H1 (cell line): ENCODE results near the gene UBE2H. TPM values are rescaled to one million over a fixed set of nuclear protein-coding genes. Genes with fewer than 3 reads are reported as not detected.

Experiments
- CTCF ChIA-PET: fragments of 300-600 bp; sonication (Branson Sonifier 250); formaldehyde crosslinking; loops from one replicate; lab custom pipeline; 2021; ENCODE audit not compliant: partially characterized antibody; lab: Charles Lee
- POLR2A ChIA-PET: fragments of 300-600 bp; sonication (Branson Sonifier 250); formaldehyde crosslinking; loops from one replicate; lab custom pipeline; 2021; ENCODE audit warnings: inconsistent platforms; ENCODE audit not compliant: partially characterized antibody; lab: Charles Lee
- DNase-seq, 2 experiments: peaks; one replicate each; pipeline versions ENCODE4 v3.0.0 to v3.0.0-alpha.2; 2010 to 2022; ENCODE audit warnings: low spot score in 2 of 2, low read depth in 1 of 2, mixed read lengths in 1 of 2
- FAIRE-seq: peaks from 2 replicates; lab custom pipeline; 2011; peaks lifted over from hg19 to GRCh38; lab: Jason Lieb, UNC
- H2AFZ ChIP-seq: 2 replicates; pipeline ENCODE4 v1.8.1; 2012; ENCODE audit warnings: low read length, inconsistent platforms
- H2AK5ac ChIP-seq: 2 replicates; pipeline ENCODE4 v1.6.1; 2013; ENCODE audit warnings: low read depth, low read length
- H2BK120ac ChIP-seq: replicated peaks from 2 replicates; pipeline ENCODE3; 2013; ENCODE audit warnings: low read depth, low read length, inconsistent platforms
- H2BK12ac ChIP-seq: 2 replicates; pipeline ENCODE4 v1.6.1; 2013; ENCODE audit warnings: low read depth, low read length
- H2BK15ac ChIP-seq: 2 replicates; pipeline ENCODE4 v1.6.1; 2013; ENCODE audit warnings: low read length
- H2BK20ac ChIP-seq: 2 replicates; pipeline ENCODE4 v1.6.1; 2013; ENCODE audit warnings: low read length
- H2BK5ac ChIP-seq: 2 replicates; pipeline ENCODE4 v1.6.1; 2013; ENCODE audit warnings: low read depth, low read length
- H3K14ac ChIP-seq: 2 replicates; pipeline ENCODE4 v1.6.1; 2013; ENCODE audit warnings: inconsistent platforms; ENCODE audit not compliant: insufficient read length
- H3K18ac ChIP-seq: 2 replicates; pipeline ENCODE4 v1.6.1; 2013; ENCODE audit warnings: low read length; ENCODE audit errors: extremely low read depth
- H3K23ac ChIP-seq: 2 replicates; pipeline ENCODE4 v1.6.1; 2013; ENCODE audit warnings: inconsistent platforms; ENCODE audit not compliant: insufficient read length
- H3K23me2 ChIP-seq: 2 replicates; pipeline ENCODE4 v1.6.1; 2013; ENCODE audit warnings: low read depth, low read length
- H3K27ac ChIP-seq: 2 replicates; pipeline ENCODE4 v1.6.1; 2011; ENCODE audit warnings: low read depth, low read length, inconsistent platforms
- H3K27me3 ChIP-seq, 4 experiments: replicated peaks in 1 of 4; 1 replicate in 1 of 4; 2 replicates in 3 of 4; pipeline versions ENCODE4 v1.6.1 to v1.8.1; 2011 to 2013; ENCODE audit warnings: low read length in 3 of 4, mild to moderate bottlenecking in 3 of 4, inconsistent platforms in 2 of 4, mixed read lengths in 2 of 4, moderate library complexity in 1 of 4; ENCODE audit not compliant: control insufficient read depth in 3 of 4, insufficient read depth in 3 of 4; ENCODE audit errors: extremely low read depth in 1 of 4
- H3K36me3 ChIP-seq, 4 experiments: 2 replicates each; pipeline versions ENCODE4 v1.6.1 to v1.8.1; 2011 to 2013; ENCODE audit warnings: mild to moderate bottlenecking in 4 of 4, low read length in 3 of 4, moderate library complexity in 2 of 4, control low read depth in 1 of 4, inconsistent platforms in 1 of 4; ENCODE audit not compliant: insufficient read depth in 4 of 4, control insufficient read depth in 2 of 4
- H3K4ac ChIP-seq: replicated peaks from 2 replicates; pipeline ENCODE3; 2013; ENCODE audit warnings: low read length, low read depth, mixed read lengths, inconsistent platforms; ENCODE audit not compliant: insufficient read length
- H3K4me1 ChIP-seq, 4 experiments: replicated peaks in 1 of 4; 1 replicate in 1 of 4; 2 replicates in 3 of 4; pipeline versions ENCODE4 v1.6.1 to v1.8.1; 2011 to 2013; ENCODE audit warnings: low read length in 3 of 4, inconsistent platforms in 2 of 4, mixed read lengths in 1 of 4; ENCODE audit not compliant: insufficient read depth in 4 of 4, control insufficient read depth in 3 of 4
- H3K4me2 ChIP-seq, 2 experiments: 2 replicates each; pipeline versions ENCODE4 v1.6.1 to v1.8.1; 2011 to 2013; ENCODE audit warnings: low read depth in 2 of 2, low read length in 2 of 2, control low read depth in 1 of 2, inconsistent platforms in 1 of 2, mild to moderate bottlenecking in 1 of 2; ENCODE audit not compliant: insufficient read depth in 1 of 2
- H3K4me3 ChIP-seq, 4 experiments: fragments of 200-600, 300-600 bp in 1 of 4; sonication (generic), shearing (Covaris generic), sonication (Bioruptor Twin) in 1 of 4; 2 replicates each; pipeline versions ENCODE4 v1.5.1 to v1.8.1; 2011 to 2016; ENCODE audit warnings: low read length in 4 of 4, low read depth in 3 of 4, control low read depth in 2 of 4, inconsistent platforms in 2 of 4, mild to moderate bottlenecking in 2 of 4, mixed read lengths in 1 of 4, moderate library complexity in 1 of 4; ENCODE audit not compliant: insufficient read depth in 2 of 4; ENCODE audit errors: extremely low read depth in 1 of 4
- H3K56ac ChIP-seq: replicated peaks from 2 replicates; pipeline ENCODE3; 2013; ENCODE audit warnings: low read depth, mild to moderate bottlenecking, mixed read lengths, low read length, inconsistent platforms; ENCODE audit not compliant: insufficient read length
- H3K79me1 ChIP-seq: 2 replicates; pipeline ENCODE4 v1.6.1; 2013; ENCODE audit warnings: low read depth, low read length, control low read depth
- H3K79me2 ChIP-seq, 2 experiments: 2 replicates each; pipeline versions ENCODE4 v1.6.1 to v1.8.1; 2012 to 2013; ENCODE audit warnings: low read length in 2 of 2, mild to moderate bottlenecking in 2 of 2, inconsistent platforms in 1 of 2; ENCODE audit not compliant: insufficient read depth in 2 of 2, control insufficient read depth in 1 of 2
- H3K9ac ChIP-seq, 4 experiments: replicated peaks in 1 of 4; 1 replicate in 1 of 4; 2 replicates in 3 of 4; pipeline versions ENCODE4 v1.6.1 to v1.8.1; 2011 to 2013; ENCODE audit warnings: low read depth in 3 of 4, low read length in 3 of 4, control low read depth in 2 of 4, mild to moderate bottlenecking in 2 of 4, moderate library complexity in 2 of 4, inconsistent platforms in 1 of 4; ENCODE audit errors: extremely low read depth in 1 of 4
- H3K9me3 ChIP-seq, 2 experiments: 2 replicates each; pipeline versions ENCODE4 v1.6.1 to v1.8.1; 2012 to 2013; ENCODE audit warnings: mild to moderate bottlenecking in 2 of 2, moderate library complexity in 2 of 2, control low read depth in 1 of 2, inconsistent platforms in 1 of 2, low read depth in 1 of 2, low read length in 1 of 2, mixed read lengths in 1 of 2; ENCODE audit not compliant: insufficient read depth in 2 of 2
- H4K20me1 ChIP-seq, 2 experiments: replicated peaks in 1 of 2; 2 replicates each; pipeline versions ENCODE3 to v1.8.1; 2011 to 2013; ENCODE audit warnings: inconsistent platforms in 2 of 2, low read length in 2 of 2, mild to moderate bottlenecking in 1 of 2; ENCODE audit not compliant: insufficient read depth in 2 of 2, control insufficient read depth in 1 of 2
- H4K5ac ChIP-seq: 2 replicates; pipeline ENCODE4 v1.6.1; 2013; ENCODE audit warnings: low read length, low read depth, mixed read lengths, inconsistent platforms; ENCODE audit not compliant: insufficient read length
- H4K8ac ChIP-seq: 2 replicates; pipeline ENCODE4 v1.8.0; 2013; ENCODE audit warnings: mild to moderate bottlenecking, moderate library complexity, low read length, inconsistent platforms; ENCODE audit not compliant: insufficient read depth; ENCODE audit errors: extremely low read depth
- H4K91ac ChIP-seq: replicated peaks from 2 replicates; pipeline ENCODE3; 2013; ENCODE audit warnings: low read length, mixed read lengths, inconsistent platforms; ENCODE audit not compliant: insufficient read length
- CHD1 ChIP-seq: IDR thresholded peaks from 2 replicates; pipeline ENCODE4 v1.6.1; 2012; ENCODE audit warnings: low read depth, low read length, improper control_type of control experiment
- CTBP2 ChIP-seq: IDR thresholded peaks from 2 replicates; pipeline ENCODE4 v1.7.0; 2011; ENCODE audit warnings: borderline replicate concordance, mild to moderate bottlenecking, moderate library complexity, mixed read lengths, low read length; ENCODE audit not compliant: insufficient read depth, insufficient read length
- EGR1 ChIP-seq: IDR thresholded peaks from 2 replicates; pipeline ENCODE4 v1.6.1; 2011; ENCODE audit warnings: low read depth, low read length, borderline replicate concordance
- JUN ChIP-seq: IDR thresholded peaks from 2 replicates; pipeline ENCODE4 v1.6.1; 2011; ENCODE audit warnings: low read depth, mild to moderate bottlenecking, improper control_type of control experiment, low read length
- KDM1A ChIP-seq: fragments of 200-600, 300-600 bp; sonication (generic); IDR thresholded peaks from 2 replicates; pipeline ENCODE4 v1.7.1; 2016; ENCODE audit warnings: mild to moderate bottlenecking, low read length, borderline replicate concordance
- NANOG ChIP-seq: IDR thresholded peaks from 2 replicates; pipeline ENCODE4 v1.6.1; 2011; ENCODE audit warnings: low read length, low read depth, mild to moderate bottlenecking, inconsistent platforms; ENCODE audit not compliant: insufficient read depth, poor library complexity, severe bottlenecking
- POLR2A ChIP-seq, 2 experiments: IDR thresholded peaks; 1 replicate in 1 of 2; 2 replicates in 1 of 2; pipeline ENCODE4 v1.6.1; 2011; ENCODE audit warnings: low read depth in 2 of 2, low read length in 2 of 2, mild to moderate bottlenecking in 2 of 2; ENCODE audit errors: control extremely low read depth in 1 of 2
- POLR2AphosphoS5 ChIP-seq: IDR thresholded peaks from 2 replicates; pipeline ENCODE4 v1.6.1; 2011; ENCODE audit warnings: low read depth, low read length
- RNF2 ChIP-seq: fragments of 200-900, 300-1000 bp; sonication (generic); IDR thresholded peaks from 2 replicates; pipeline ENCODE4 v1.7.1; 2016; ENCODE audit warnings: borderline replicate concordance, low read depth, mild to moderate bottlenecking, antibody characterized with exemption, low read length; ENCODE audit not compliant: poor library complexity, severe bottlenecking; ENCODE audit errors: missing control alignments
- SUZ12 ChIP-seq: fragments of 200-600 bp; sonication (generic); IDR thresholded peaks from 2 replicates; pipeline ENCODE4 v1.6.1; 2012; ENCODE audit warnings: mild to moderate bottlenecking, inconsistent platforms, low read length, moderate library complexity, mixed read lengths
- TAF7 ChIP-seq: optimal IDR thresholded peaks from 2 replicates; pipeline ENCODE3; 2011; ENCODE audit warnings: low read depth, mild to moderate bottlenecking, inconsistent platforms, low read length, moderate library complexity, borderline replicate concordance
- WGBS, 2 experiments: shearing (Covaris generic) in 1 of 2; methylation state at CpG; one replicate each; pipeline versions ENCODE4 v1.1.6 to v1.1.7; 2013 to 2015; ENCODE audit warnings: low lambda C conversion rate in 2 of 2, mixed read lengths in 2 of 2, inconsistent platforms in 1 of 2, low coverage in 1 of 2, missing lambda C conversion rate in 1 of 2; ENCODE audit not compliant: insufficient replicate concordance in 2 of 2, insufficient coverage in 1 of 2, insufficient read length in 1 of 2; ENCODE audit errors: extremely low coverage in 1 of 2, missing lambda C conversion rate in 1 of 2; 5-methylcytosine and 5-hydroxymethylcytosine counted together
- polyA plus RNA-seq, 7 experiments: library from polyadenylated mRNA; depleted of rRNA in 3 of 7; stranded (reverse) in 5 of 7; unstranded in 2 of 7; fragments of >200 nt in 5 of 7; fragments of 200-250 nt in 2 of 7; gene quantifications; 1 replicate in 5 of 7; 2 replicates in 1 of 7; 4 replicates in 1 of 7; pipeline versions ENCODE4 v1.2.1 to v1.2.3, GENCODE V29; 2011 to 2013; ENCODE audit warnings: missing spikeins in 2 of 7, mixed read lengths in 2 of 7
- total RNA-seq: library from RNA; stranded (reverse); fragmentation: NEBNext Ultra II Directional; extraction: Animal tissue kit (Norgen Biotek cat#: 25700); gene quantifications from 2 replicates; pipeline ENCODE4 v1.2.1, GENCODE V29; 2021

The UBE2H gene
- total and polyA plus RNA-seq, 2 of the 8 experiments (the other 6 are each of a cell fraction or from before 2014, with no cell fraction given), result 30.6 to 62.2 TPM

DNA sequence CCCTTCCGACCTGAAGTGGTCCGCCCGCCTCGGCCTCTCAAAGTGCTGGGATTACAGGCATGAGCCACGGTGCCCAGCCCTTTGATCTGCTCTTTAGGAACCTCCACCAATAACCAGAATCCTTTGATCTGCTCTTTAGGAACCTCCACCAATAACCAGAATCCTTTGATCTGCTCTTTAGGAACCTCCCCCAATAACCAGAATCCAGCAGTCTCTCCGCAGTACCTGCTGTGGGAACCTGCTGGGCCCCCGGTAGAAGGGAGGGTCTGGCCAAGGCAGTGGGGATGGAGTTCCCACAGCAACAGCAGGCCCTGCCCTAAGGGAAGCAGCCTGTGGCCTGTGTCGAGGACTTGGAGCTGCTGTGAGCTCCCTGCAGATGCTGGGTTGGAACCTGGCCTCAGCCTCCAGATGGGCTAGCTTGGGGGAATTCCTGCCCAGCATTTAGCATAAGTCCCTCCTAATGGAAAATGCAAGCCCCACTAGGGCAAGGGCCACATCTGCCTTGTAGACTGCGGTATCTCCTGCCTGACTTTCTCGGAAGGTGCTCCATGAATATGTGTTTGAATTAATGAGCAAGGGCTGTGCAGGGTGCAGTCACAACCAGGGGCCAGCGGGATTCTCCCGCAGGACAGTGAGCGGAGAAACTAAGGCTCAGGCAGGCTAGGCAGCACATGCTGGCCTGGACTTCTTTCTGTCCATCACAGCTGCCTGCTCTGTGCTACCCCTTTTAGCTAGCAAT, 165.8 kb downstream of the UBE2H start:
- no peak overlapping the region for H4K91ac ChIP-seq
- FAIRE-seq (peak; percentile 83), DNase-seq (no peak)
- no peak overlapping the region for H2BK5ac ChIP-seq
- ChIA-PET POLR2A (interaction anchor here (0.7 to 4.7 kb wide), 8 partner anchors 9 to 467 kb away, joined by 3 to 20 read pairs (median 4); no protein-coding TSS in a partner anchor), CTCF (interaction anchor here (0.6 to 1.4 kb wide), 4 partner anchors 10 to 1043 kb away, joined by 3 to 6 read pairs (median 3); no protein-coding TSS in a partner anchor)
- H2BK120ac ChIP-seq, result no peak overlapping the region
- peaks cover 8% of the 10 kb centered on the region; the same call in 1 of the 2 replicates for H3K23me2 ChIP-seq
- no peak overlapping the region for H3K4ac ChIP-seq
- no peak overlapping the region for H4K5ac ChIP-seq
- no peak overlapping the region for H2BK15ac ChIP-seq
- peaks cover 0 to 3% (median 0%) of the 10 kb centered on the region in 4 experiments; a peak in 1 of 8 replicates for H3K36me3 ChIP-seq
- H3K14ac ChIP-seq, result no peak overlapping the region
- H3K4me3 ChIP-seq, result no peak overlapping the region
- H3K27me3 ChIP-seq, result peaks cover 51 to 91% (median 85%) of the 10 kb centered on the region in 4 experiments
- no peak overlapping the region for H3K27ac ChIP-seq
- H3K79me2 ChIP-seq, result no peaks in the 10 kb centered on the region
- no peak overlapping the region for H3K56ac ChIP-seq
- peaks cover 6 to 36% (median 21%) of the 10 kb centered on the region in 4 experiments for H3K4me1 ChIP-seq
- no peak overlapping the region for H2BK12ac ChIP-seq
- peaks cover 14 to 24% of the 10 kb centered on the region in 2 experiments for H4K20me1 ChIP-seq
- 43% methylated on average over 13 of the region's 13 CpGs; no CpG with 5 or more reads in 1 of the 2 experiments for WGBS, 2 experiments
- H2BK20ac ChIP-seq, result no peak overlapping the region
- H3K9me3 ChIP-seq, result no peaks in the 10 kb centered on the region
- H4K8ac ChIP-seq, result no peak overlapping the region
- H2AFZ ChIP-seq, result no peak overlapping the region
- no peak overlapping the region for H3K9ac ChIP-seq
- H3K18ac ChIP-seq, result no peak overlapping the region
- H3K23ac ChIP-seq, result no peak overlapping the region
- no peak overlapping the region for H2AK5ac ChIP-seq
- no peaks in the 10 kb centered on the region for H3K79me1 ChIP-seq
- H3K4me2 ChIP-seq, result peak overlapping the region in 1 of 2 experiments; percentile 11; a peak in 2 of 4 replicates
- TF ChIP-seq TAF7 (no peak), CTBP2 (peak; percentile 87), KDM1A (0 out of 2 replicates have a peak, but pooled peaks have one; percentile 29), RNF2 (peak; percentile 41), JUN (no peak), SUZ12 (peak; percentile 53; the same call in 1 of the 2 replicates), CHD1 (no peak), POLR2AphosphoS5 (peak; percentile 44; the same call in 1 of the 2 replicates), NANOG (peak; percentile 75), POLR2A (IDR thresholded peaks at IDR 0.05; ENCODE audit: control extremely low read depth in 1 of 2, low read depth in 2 of 2, low read length in 2 of 2) (no peak), EGR1 (peak; percentile 42; the same call in 1 of the 2 replicates)
